H9 (cell line): Measurements from ENCODE around the gene PCBP4. TPM values are rescaled to one million over a fixed set of nuclear protein-coding genes. Genes with fewer than 3 reads are reported as not detected.

Experiments
- DNase-seq: peaks from one replicate; pipeline ENCODE4 v3.0.0-alpha.2; 2017
- H2AFZ ChIP-seq: one replicate; pipeline ENCODE4 v1.6.1; 2013; ENCODE audit warnings: mild to moderate bottlenecking, low read length, control low read depth, moderate library complexity
- H2AK5ac ChIP-seq: 2 replicates; pipeline ENCODE4 v1.6.1; 2013; ENCODE audit warnings: low read length, control low read depth, mixed read lengths; ENCODE audit not compliant: insufficient read length
- H2BK120ac ChIP-seq: one replicate; pipeline ENCODE4 v1.6.1; 2013; ENCODE audit warnings: low read depth, mild to moderate bottlenecking, low read length, control low read depth, inconsistent platforms; ENCODE audit not compliant: poor library complexity, severe bottlenecking
- H2BK12ac ChIP-seq: 2 replicates; pipeline ENCODE4 v1.6.1; 2013; ENCODE audit warnings: low read length, control low read depth, mixed read lengths, low read depth; ENCODE audit not compliant: insufficient read length
- H2BK15ac ChIP-seq: 2 replicates; pipeline ENCODE4 v1.6.1; 2013; ENCODE audit warnings: low read depth, low read length, control low read depth
- H2BK20ac ChIP-seq: one replicate; pipeline ENCODE4 v1.6.1; 2013; ENCODE audit warnings: low read depth, mild to moderate bottlenecking, low read length, control low read depth, inconsistent platforms; ENCODE audit not compliant: poor library complexity, severe bottlenecking
- H2BK5ac ChIP-seq: 2 replicates; pipeline ENCODE4 v1.6.1; 2013; ENCODE audit warnings: low read length, control low read depth, mixed read lengths; ENCODE audit not compliant: insufficient read length
- H3K14ac ChIP-seq: 2 replicates; pipeline ENCODE4 v1.6.1; 2013; ENCODE audit warnings: low read length, control low read depth; ENCODE audit not compliant: insufficient read depth
- H3K18ac ChIP-seq: 2 replicates; pipeline ENCODE4 v1.6.1; 2013; ENCODE audit warnings: low read depth, mild to moderate bottlenecking, mixed read lengths, low read length, control low read depth; ENCODE audit not compliant: insufficient read length
- H3K23ac ChIP-seq: 2 replicates; pipeline ENCODE4 v1.6.1; 2013; ENCODE audit warnings: low read length, control low read depth, mixed read lengths, low read depth; ENCODE audit not compliant: insufficient read length
- H3K23me2 ChIP-seq: 2 replicates; pipeline ENCODE4 v1.6.1; 2013; ENCODE audit warnings: low read depth, mild to moderate bottlenecking, mixed read lengths, low read length, control low read depth; ENCODE audit not compliant: insufficient read length, poor library complexity, severe bottlenecking
- H3K27ac ChIP-seq: 2 replicates; pipeline ENCODE4 v1.5.1; 2013; ENCODE audit warnings: low read length, control low read depth, mixed read lengths, low read depth; ENCODE audit not compliant: insufficient read length
- H3K27me3 ChIP-seq: 2 replicates; pipeline ENCODE4 v1.6.1; 2013; ENCODE audit warnings: low read length, control low read depth, inconsistent platforms; ENCODE audit not compliant: insufficient read depth
- H3K4ac ChIP-seq: 2 replicates; pipeline ENCODE4 v1.6.1; 2013; ENCODE audit warnings: low read depth, mild to moderate bottlenecking, control low read depth, inconsistent platforms, low read length, moderate library complexity
- H3K4me1 ChIP-seq: 2 replicates; pipeline ENCODE4 v1.6.1; 2013; ENCODE audit warnings: low read length, control low read depth, inconsistent platforms; ENCODE audit not compliant: insufficient read depth
- H3K4me2 ChIP-seq: 2 replicates; pipeline ENCODE4 v1.6.1; 2013; ENCODE audit warnings: low read length, control low read depth, mixed read lengths; ENCODE audit not compliant: insufficient read length, insufficient read depth
- H3K56ac ChIP-seq: 2 replicates; pipeline ENCODE4 v1.6.1; 2013; ENCODE audit warnings: low read depth, mild to moderate bottlenecking, mixed read lengths, low read length, control low read depth; ENCODE audit not compliant: insufficient read length
- H3K79me1 ChIP-seq: 2 replicates; pipeline ENCODE4 v1.6.1; 2013; ENCODE audit warnings: low read depth, mild to moderate bottlenecking, moderate library complexity, low read length, control low read depth, inconsistent platforms; ENCODE audit not compliant: insufficient read depth, poor library complexity, severe bottlenecking
- H3K79me2 ChIP-seq: 2 replicates; pipeline ENCODE4 v1.6.1; 2013; ENCODE audit warnings: low read length, control low read depth, inconsistent platforms; ENCODE audit not compliant: insufficient read depth
- H3K9ac ChIP-seq: 2 replicates; pipeline ENCODE4 v1.6.1; 2013; ENCODE audit warnings: low read length, control low read depth, mixed read lengths; ENCODE audit not compliant: insufficient read length; ENCODE audit errors: extremely low read depth
- H3K9me3 ChIP-seq: one replicate; pipeline ENCODE4 v1.6.1; 2013; ENCODE audit warnings: low read depth, low read length, inconsistent platforms; ENCODE audit not compliant: control insufficient read depth
- H3T11ph ChIP-seq: one replicate; pipeline ENCODE4 v1.6.1; 2013; ENCODE audit warnings: mild to moderate bottlenecking, low read length, control low read depth, inconsistent platforms
- H4K20me1 ChIP-seq: one replicate; pipeline ENCODE4 v1.6.1; 2013; ENCODE audit not compliant: control insufficient read depth, insufficient read length, insufficient read depth
- H4K5ac ChIP-seq: 2 replicates; pipeline ENCODE4 v1.6.1; 2013; ENCODE audit warnings: low read depth, mild to moderate bottlenecking, mixed read lengths, low read length, control low read depth; ENCODE audit not compliant: insufficient read length
- H4K8ac ChIP-seq: replicated peaks from 2 replicates; pipeline ENCODE4 v1.6.1; 2013; ENCODE audit warnings: low read length, control low read depth, mixed read lengths, low read depth; ENCODE audit not compliant: insufficient read length
- H4K91ac ChIP-seq: 2 replicates; pipeline ENCODE4 v1.6.1; 2013; ENCODE audit warnings: low read depth, mild to moderate bottlenecking, moderate library complexity, mixed read lengths, low read length, control low read depth; ENCODE audit not compliant: insufficient read length
- H3K27ac Mint-ChIP-seq, 3 experiments: 2 replicates in 2 of 3; 3 replicates in 1 of 3; pipeline ENCODE4 v1.8.0; 2020 to 2021; ENCODE audit warnings: mixed read lengths in 3 of 3, mild to moderate bottlenecking in 1 of 3, moderate library complexity in 1 of 3
- H3K27me3 Mint-ChIP-seq: 2 replicates; pipeline ENCODE4 v1.8.0; 2021; ENCODE audit warnings: low read depth, mild to moderate bottlenecking, moderate library complexity, mixed read lengths
- H3K36me3 Mint-ChIP-seq, 3 experiments: 2 replicates in 2 of 3; 3 replicates in 1 of 3; pipeline ENCODE4 v1.8.0; 2020 to 2021; ENCODE audit warnings: low read depth in 3 of 3, mixed read lengths in 3 of 3; ENCODE audit not compliant: insufficient read depth in 1 of 3
- H3K4me1 Mint-ChIP-seq, 2 experiments: 2 replicates each; pipeline ENCODE4 v1.8.0; 2020; ENCODE audit warnings: mixed read lengths in 2 of 2
- H3K4me3 Mint-ChIP-seq, 2 experiments: 2 replicates in 1 of 2; 3 replicates in 1 of 2; pipeline ENCODE4 v1.8.0; 2020 to 2021; ENCODE audit warnings: mild to moderate bottlenecking in 2 of 2, mixed read lengths in 2 of 2, moderate library complexity in 1 of 2
- H3K9me3 Mint-ChIP-seq, 2 experiments: 2 replicates in 1 of 2; 3 replicates in 1 of 2; pipeline ENCODE4 v1.8.0; 2020; ENCODE audit warnings: mild to moderate bottlenecking in 2 of 2, mixed read lengths in 2 of 2, moderate library complexity in 1 of 2
- CTCF ChIP-seq: fragments of 200-600 bp; sonication (generic); conservative IDR thresholded peaks from 3 replicates; pipeline ENCODE4 v1.8.0; 2021; ENCODE audit warnings: antibody characterized with exemption, mild to moderate bottlenecking
- WGBS: extraction: QIAGEN DNeasy Blood & Tissue Kit; methylation state at CpG from one replicate; pipeline ENCODE4 v1.1.7; 2013; ENCODE audit warnings: missing lambda C conversion rate, low lambda C conversion rate, mixed read lengths; ENCODE audit not compliant: insufficient read length; ENCODE audit errors: extremely low coverage; 5-methylcytosine and 5-hydroxymethylcytosine counted together
- total RNA-seq: library from RNA; stranded (reverse); gene quantifications from 2 replicates; pipeline ENCODE4 v1.2.1, GENCODE V29; 2021

Gene PCBP4
- total RNA-seq, 1 experiment from 2014 or later, result 24.6 TPM

DNA sequence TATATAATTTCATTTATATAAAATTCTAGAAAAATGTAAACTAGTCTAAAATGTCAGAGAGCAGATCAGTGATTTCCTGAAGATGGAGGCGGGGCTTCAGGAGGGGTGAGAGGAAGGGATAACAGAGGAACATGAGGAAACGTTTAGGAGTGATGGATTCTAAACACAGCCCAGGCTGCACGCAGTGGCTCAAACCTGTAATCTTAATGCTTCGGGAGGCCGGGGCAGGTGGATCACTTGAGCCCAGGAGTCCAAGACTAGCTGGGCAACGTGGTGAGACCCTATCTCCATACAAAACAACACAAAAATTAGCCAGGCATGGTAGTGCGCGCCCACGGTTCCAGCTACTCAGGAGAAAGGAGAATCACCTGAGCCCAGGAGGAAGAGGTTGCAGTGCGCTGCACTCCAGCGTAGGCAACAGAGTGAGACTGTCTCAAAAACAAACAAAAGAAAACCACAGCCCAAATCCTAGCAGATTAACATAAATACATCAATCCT lies 46.1 kb downstream of the PCBP4 start:
- no peaks in the 10 kb centered on the region for H4K20me1 ChIP-seq
- no peaks in the 10 kb centered on the region for H3K79me2 ChIP-seq
- H3K14ac ChIP-seq, result no peak overlapping the region
- peaks cover under 1 to 7% of the 10 kb centered on the region in 2 experiments for H3K4me1 Mint-ChIP-seq
- no peak overlapping the region for H3K4me3 Mint-ChIP-seq
- H3K27me3 ChIP-seq, result no peaks in the 10 kb centered on the region
- H3K9me3 ChIP-seq, result no peaks in the 10 kb centered on the region
- no peak overlapping the region for H2BK5ac ChIP-seq
- no peak overlapping the region for H3K4ac ChIP-seq
- no peak overlapping the region for H3K27ac Mint-ChIP-seq
- no peak overlapping the region for H4K91ac ChIP-seq
- no peak for TF ChIP-seq CTCF
- H3K27me3 Mint-ChIP-seq, result peaks cover 1% of the 10 kb centered on the region
- no peak overlapping the region for H3T11ph ChIP-seq
- no peak overlapping the region for H2AK5ac ChIP-seq
- no peak overlapping the region for H3K9ac ChIP-seq
- no peaks in the 10 kb centered on the region for H3K9me3 Mint-ChIP-seq
- no peak overlapping the region for H3K18ac ChIP-seq
- DNase-seq, result no peak
- H3K4me1 ChIP-seq, result no peaks in the 10 kb centered on the region
- no peak overlapping the region for H2AFZ ChIP-seq
- H2BK20ac ChIP-seq, result no peak overlapping the region
- no peak overlapping the region for H2BK120ac ChIP-seq
- H2BK15ac ChIP-seq, result no peak overlapping the region
- no peaks in the 10 kb centered on the region for H3K23me2 ChIP-seq
- H4K8ac ChIP-seq, result no peak overlapping the region
- no peak overlapping the region for H3K23ac ChIP-seq
- WGBS, result no CpG with 5 or more reads among the region's 11 CpGs
- no peak overlapping the region for H3K27ac ChIP-seq
- H3K36me3 Mint-ChIP-seq, result no peaks in the 10 kb centered on the region; a peak in 1 of 7 replicates
- H4K5ac ChIP-seq, result no peak overlapping the region
- no peak overlapping the region for H3K56ac ChIP-seq
- no peaks in the 10 kb centered on the region for H3K79me1 ChIP-seq
- no peak overlapping the region for H3K4me2 ChIP-seq
- no peak overlapping the region for H2BK12ac ChIP-seq
